ENCODE data around the gene DHRS9.

The DHRS9 gene

DNA sequence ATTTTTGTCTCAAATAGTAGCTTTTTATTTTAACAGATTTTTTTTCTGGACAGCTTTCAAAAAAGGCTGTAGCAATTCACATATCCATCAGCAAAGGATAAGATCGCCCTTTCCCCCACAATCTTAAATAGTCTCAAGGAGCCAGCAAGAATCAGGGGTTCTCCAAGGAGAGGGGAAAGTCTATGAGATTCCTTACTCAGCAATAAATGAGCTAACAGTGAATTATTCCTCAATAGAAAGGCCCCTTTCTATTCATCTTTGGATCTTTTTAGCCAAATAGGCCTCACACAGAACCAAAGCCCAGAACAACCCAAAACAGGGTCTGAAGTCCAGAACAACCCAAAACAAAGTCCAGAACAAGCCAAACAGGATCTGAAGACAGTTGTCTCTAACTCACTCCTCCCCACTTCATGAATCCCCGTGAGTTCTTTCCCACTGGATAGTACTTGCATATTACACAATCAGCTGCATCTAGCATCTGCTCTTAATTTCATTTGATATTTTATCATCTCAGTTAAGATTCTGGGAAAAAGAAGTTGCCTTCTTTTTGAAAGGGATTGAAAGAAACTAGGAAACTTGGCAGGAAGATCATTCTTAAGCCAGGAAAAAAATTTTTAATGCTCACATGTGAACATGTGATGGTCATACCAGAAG, 3.4 kb upstream of the DHRS9 start:
- DNase-seq (ENCODE audit: low read depth), result no peak

DNA sequence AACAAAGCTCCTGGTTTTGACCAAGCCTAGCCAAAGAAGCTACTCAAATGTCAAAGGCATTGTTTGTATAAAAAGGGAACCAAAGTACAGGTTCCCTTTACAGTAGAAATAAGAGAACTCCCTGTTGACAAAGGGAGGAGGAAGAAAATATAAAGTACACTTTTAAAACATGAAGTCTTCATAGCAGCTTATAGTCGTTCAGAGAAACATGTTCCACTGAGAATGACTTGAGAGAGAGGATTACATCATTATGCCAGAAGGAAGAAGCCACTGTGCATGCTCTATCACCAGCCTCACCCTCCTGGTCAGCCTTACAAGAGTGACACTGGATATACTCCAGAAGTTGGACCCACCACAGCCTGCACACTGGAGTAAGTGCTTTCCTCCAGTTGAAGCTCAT, 2.5 kb upstream of the DHRS9 start:
- no peak for DNase-seq (ENCODE audit: low read depth)

GRCh38 chr2:169069833-169070232, 470 bp downstream of the DHRS9 start:
- DNase-seq (ENCODE audit: low read depth), result no peak

DNA sequence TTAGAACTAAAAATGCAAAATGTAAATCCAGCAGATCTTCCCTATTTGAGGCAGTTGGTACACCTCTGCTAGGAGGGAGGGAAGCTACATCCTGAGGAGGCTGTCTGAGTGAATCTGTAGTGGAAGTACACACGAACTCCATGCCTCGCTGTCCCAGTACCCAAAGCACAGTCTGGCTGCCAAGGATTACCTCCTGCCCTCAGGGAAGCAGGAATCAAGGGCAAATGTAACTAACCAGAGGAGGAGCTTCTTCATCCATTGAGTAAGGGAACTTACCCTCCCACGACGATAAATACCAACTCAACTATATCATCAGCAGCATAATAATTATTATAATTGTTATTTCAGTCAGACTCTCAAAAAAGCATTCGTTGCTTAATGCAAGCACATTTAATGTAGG, 2.1 kb downstream of the DHRS9 start:
- DNase-seq (ENCODE audit: low read depth), result peak; percentile 32

GRCh38 chr2:169072163-169072925, 3.0 kb downstream of the DHRS9 start:
- DNase-seq (ENCODE audit: low read depth), result no peak

DNA sequence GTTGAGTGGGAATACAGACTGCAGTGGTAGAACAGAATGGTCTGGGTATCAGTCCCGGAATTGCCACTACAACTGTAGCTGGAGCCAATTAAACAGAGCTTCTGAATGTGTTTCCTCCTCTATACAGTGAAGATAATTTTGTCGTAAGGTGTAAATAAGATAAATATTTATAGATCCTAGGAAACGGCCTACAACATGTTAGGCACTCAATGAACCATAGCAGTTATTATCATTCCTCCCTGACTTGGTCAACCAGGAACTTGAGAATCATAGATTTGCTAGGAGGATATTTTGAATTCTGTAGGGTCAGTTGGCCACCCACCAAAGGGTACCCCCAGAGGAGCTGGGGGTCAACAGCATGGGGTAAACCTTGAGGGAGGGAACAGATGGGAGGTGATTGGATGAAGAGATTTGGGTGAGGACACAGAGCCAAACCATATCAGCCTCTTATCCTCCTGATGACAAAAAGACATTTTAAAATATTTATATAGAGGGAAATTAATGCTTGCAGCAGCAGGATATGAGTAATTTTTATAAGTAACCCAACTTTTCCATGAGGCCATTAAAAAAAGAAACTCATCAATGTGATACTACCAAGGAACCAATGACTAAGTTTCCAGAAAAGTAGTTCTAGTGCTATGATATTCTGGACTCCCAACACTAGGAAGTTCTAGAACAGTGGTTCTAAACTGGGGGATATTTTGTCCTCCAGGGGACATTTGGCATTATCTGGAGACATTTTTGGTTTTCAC, 4.0 kb downstream of the DHRS9 start:
- peak; percentile 45 for DNase-seq (ENCODE audit: low read depth)

DNA sequence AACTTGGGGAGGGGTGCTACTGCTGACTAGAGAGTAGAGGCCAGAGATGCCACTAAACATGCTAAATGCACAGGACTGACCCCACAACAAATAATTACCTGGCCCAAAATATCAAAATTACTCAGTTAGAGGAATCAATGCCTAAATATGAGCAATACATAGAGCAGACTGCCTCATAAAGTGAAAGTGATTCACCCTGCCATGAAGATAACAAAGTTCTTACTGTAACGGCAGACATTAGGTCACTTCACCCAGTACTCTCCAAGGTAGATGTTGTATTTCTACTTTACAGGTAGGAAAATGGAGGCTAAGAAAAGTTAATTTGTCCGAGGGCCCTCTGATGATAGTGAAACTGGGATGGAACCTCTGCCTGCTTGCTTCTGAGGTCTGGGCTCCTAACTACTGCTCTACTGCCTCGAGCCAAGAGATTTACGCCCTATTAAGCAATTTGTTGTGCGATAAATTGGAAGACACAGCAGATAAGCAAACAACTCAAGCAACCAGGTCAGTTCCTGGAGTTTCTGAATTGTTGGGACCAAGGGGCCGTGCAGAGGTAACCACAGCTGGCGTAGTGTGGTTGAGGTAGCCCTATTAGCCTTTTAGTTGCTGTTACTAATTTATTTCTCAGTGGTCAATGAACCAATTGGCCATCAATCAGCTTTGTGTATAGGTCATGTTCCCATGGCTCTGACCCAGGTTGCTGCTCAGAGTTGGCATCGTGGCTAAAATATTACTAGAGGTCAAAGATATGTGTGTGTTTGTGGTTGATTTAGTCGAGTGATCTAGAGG, 4.8 kb downstream of the DHRS9 start:
- peak; percentile 54 for DNase-seq (ENCODE audit: low read depth)

DNA sequence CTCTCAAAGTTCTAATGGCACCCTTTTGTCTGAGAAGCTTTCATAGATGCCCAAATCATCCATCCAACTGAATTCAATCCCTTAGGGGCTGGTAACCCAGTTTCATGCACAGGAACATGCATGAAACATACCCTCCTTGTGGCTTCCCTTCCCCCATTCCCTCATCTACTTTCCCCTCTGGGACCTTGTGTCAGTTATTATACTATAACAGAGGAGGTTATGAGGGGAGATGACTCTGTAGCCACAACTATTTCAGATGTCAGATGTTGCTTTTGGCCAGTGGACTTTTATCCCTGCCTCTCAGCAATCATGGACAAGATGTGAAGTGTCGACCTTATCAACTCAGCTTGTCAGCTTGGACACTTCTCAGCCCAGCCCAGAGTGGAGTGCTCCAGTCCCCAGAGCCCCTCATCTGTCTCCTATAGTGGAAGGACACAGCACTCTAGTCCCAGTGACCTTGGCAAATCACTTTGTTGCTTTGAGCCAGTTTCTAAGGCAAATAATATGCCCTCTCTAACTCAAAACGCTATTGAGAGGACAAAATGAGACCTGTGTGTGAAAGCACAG, 8.4 kb downstream of the DHRS9 start:
- DNase-seq (ENCODE audit: low read depth), result no peak

DNA sequence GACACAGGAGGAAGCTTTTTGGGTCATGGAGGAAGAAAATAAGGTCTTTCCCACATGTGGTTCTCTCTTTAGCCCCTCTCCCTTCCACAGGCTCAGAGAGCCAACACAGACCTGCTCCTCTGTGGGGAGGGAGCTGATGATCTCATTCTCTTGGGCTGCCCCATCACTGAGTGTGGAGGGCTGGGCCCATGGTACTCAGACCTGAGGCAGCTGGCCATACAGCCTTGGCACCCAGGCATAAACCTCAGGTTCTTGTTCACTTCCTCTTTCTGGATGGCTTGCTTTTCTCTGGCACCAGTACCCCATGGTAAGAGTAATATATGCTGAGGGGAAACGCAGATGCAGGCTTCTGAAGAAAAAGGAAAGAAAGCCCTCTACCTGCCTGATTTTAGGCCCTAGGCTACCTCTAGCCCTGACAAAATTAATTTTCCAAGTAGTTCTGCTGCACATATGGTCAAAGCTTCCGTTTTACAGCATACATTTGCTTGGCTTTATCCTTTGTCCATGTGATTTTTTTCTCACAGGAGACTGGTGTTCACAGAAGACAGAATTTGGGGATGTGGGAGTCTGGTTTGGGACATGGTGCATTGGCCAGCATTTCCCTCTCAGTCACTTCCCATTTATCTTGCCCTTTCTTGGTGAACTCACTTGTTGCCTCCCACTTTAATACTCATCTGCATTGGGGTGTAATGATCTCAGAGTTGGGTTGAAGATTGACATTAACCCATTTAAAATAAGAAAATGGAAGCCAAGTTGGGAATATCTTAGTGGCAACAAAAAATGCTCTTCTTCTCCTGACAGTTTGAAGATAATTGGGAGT, 11.1 kb downstream of the DHRS9 start:
- peak; percentile 43 for DNase-seq (ENCODE audit: low read depth)

DNA sequence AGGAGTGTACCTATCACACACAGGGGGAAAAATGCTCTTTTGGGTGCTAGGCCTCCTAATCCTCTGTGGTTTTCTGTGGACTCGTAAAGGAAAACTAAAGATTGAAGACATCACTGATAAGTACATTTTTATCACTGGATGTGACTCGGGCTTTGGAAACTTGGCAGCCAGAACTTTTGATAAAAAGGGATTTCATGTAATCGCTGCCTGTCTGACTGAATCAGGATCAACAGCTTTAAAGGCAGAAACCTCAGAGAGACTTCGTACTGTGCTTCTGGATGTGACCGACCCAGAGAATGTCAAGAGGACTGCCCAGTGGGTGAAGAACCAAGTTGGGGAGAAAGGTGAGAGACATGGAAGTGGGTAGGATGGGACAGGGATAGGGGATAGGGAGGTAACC, 12.2 kb downstream of the DHRS9 start:
- no peak for DNase-seq (ENCODE audit: low read depth)

- no peak for DNase-seq (ENCODE audit: low read depth)
These were observed 13.6 kb downstream of the DHRS9 start for GRCh38 chr2:169082995-169083394.

GRCh38 chr2:169086893-169087467, 17.6 kb downstream of the DHRS9 start:
- DNase-seq (ENCODE audit: low read depth), result no peak

DNA sequence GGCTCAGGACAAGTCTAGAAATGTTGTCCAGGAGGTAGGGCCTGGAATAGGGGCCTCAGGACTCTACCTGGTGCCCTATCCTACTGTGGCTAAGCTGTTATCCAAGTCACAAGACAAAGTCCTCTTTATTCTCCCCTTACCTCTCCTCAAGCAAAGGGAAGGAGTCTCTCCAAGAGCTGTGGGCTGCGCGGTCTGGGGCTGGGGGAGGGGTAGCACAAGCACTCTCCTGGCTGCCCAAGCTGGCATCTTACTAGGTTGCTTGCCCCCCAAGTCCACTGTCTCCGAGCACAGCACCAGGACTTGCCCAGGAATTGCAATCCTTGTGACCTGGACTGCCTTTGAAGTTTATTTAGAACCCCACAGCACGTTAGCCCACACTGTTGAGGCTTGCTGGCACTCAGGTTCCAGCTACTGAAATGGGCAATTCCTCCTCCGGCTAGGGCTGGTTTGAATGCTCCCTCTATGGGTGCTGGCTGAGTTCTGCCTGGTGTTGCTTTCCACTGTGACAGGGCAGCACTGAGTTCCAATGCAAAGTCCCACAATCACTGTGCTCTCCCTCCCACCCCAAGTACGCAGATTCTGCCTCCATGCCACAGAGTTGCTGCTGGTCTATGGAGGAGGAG, 18.5 kb downstream of the DHRS9 start:
- no peak for DNase-seq (ENCODE audit: low read depth)

GRCh38 chr2:169089182-169089581, 19.8 kb downstream of the DHRS9 start:
- DNase-seq (ENCODE audit: low read depth), result no peak

GRCh38 chr2:169090133-169090820, 20.9 kb downstream of the DHRS9 start:
- no peak for DNase-seq (ENCODE audit: low read depth)

DNA sequence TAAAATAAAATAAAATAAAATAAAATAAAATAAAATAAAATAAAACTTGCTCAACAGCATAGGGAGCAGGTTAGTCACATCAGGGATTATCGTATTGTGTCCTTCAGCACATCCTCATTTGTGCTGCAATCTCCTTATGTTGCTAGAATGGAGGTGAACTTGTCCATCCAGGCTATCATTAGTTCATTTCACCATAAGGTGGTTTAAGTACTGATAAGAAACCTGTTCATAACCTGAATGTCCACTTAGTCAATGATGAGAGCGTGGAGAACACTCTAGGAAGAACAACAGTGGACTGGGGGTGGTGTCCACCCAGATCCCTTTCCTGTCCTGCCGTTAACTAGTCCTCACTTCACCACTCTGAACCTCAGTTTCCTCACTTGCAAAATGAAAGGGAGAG, 21.9 kb downstream of the DHRS9 start:
- DNase-seq (ENCODE audit: low read depth), result no peak

DNA sequence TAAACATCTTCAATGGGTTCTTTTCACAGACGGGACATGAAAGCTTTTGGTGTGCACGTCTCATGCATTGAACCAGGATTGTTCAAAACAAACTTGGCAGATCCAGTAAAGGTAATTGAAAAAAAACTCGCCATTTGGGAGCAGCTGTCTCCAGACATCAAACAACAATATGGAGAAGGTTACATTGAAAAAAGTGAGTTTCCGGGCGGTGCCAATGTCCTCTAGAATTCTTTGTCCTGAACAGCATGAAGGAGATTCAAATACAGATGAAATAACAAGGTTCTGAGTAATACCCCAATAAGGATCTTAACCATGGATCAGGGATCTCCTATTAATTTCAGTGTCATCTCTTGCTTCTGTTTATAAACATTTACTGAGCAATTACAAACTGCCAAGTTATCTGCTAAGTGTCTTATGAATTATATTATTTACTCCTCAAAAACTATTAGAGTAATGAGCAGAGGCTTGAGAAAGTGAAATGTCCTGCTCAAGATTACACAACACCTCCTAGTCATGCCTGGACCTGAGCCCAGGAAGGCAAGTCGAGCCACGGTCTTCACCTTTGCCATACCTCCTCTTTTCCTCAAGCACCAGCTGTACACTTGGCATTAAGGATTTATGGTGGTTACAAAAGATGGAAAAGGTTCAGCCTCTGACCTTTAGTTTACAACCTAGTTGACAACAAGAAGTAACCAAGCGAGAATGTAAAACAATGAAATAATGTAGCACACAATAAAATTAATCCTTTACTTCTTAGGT, 22.6 kb downstream of the DHRS9 start:
- DNase-seq (ENCODE audit: low read depth), result peak; percentile 43

DNA sequence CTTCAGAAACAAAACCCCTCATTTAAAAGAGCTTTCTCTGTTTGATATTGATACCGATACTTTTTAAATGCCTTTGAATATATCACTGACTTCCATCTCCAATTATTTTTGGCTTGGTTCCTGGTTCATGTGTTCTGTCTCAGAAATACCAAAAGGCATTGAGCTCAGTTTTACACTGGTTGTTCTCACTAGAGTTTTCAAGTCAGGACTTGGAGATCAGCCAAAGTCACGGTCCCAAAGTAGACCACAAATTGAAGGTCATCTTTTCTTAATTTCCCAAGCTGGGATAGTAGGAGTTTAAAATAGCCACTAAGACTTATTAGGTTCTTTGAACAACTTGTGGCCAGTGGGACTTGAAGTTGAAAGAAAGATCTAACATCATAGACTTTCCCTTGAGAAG, 24.2 kb downstream of the DHRS9 start:
- no peak for DNase-seq (ENCODE audit: low read depth)

DNA sequence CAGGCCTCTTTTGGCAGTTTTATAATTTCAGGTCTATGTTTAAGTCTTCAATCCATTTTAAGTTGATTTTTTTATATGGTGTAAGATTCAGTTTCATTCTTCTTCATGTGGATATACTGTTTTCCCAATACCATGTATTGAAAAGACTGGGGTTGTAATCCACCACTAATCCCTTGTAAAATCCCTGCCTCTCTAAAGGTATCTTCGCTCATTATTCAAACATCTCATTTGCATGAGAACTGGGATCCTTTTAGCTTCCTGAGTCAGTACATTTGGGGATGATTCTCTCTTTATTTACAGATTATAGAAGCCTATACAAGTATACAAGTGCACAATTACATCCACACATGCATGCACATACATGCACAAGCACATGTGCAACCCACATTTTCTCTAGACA, 25.3 kb downstream of the DHRS9 start:
- DNase-seq (ENCODE audit: low read depth), result no peak

All from ELR (cell line).